ENCODE measurements around the gene NREP. TPM values are rescaled to one million over a fixed set of nuclear protein-coding genes. Genes with fewer than 3 reads are reported as not detected.

Gene NREP
- polyA plus RNA-seq, 2 donors = 4.6 to 7.5 TPM

- H3K36me3 ChIP-seq (ENCODE audit: control insufficient read depth in 2 of 2, insufficient read depth in 2 of 2, low read length in 1 of 2) = no peaks in the 10 kb centered on the region
- no peak overlapping the region for H3K27ac ChIP-seq (ENCODE audit: low read depth in 2 of 2, low read length in 1 of 2)
- no peaks in the 10 kb centered on the region for H3K4me1 ChIP-seq (ENCODE audit: control insufficient read depth in 2 of 2, insufficient read depth in 2 of 2, low read length in 1 of 2)
- H3K9me3 ChIP-seq (ENCODE audit: control insufficient read depth in 2 of 2, insufficient read depth in 1 of 2, low read depth in 1 of 2, low read length in 1 of 2) = no peaks in the 10 kb centered on the region
- no peaks in the 10 kb centered on the region for H3K27me3 ChIP-seq (ENCODE audit: control insufficient read depth in 1 of 2, insufficient read depth in 2 of 2, low read length in 2 of 2)
- WGBS, 2 donors = 39 to 44% methylated on average over 2 of the region's 2 CpGs
- no peak overlapping the region for H3K4me3 ChIP-seq (ENCODE audit: low read depth in 1 of 2, low read length in 2 of 2)
Observed at GRCh38 chr5:111743512-111743911, 13.5 kb downstream of the NREP start.

- Histone ChIP-seq H3K4me3 (ENCODE audit: low read depth in 1 of 2, low read length in 2 of 2) (no peak overlapping the region), H3K9me3 (ENCODE audit: control insufficient read depth in 2 of 2, insufficient read depth in 1 of 2, low read depth in 1 of 2, low read length in 1 of 2) (no peaks in the 10 kb centered on the region), H3K36me3 (ENCODE audit: control insufficient read depth in 2 of 2, insufficient read depth in 2 of 2, low read length in 1 of 2) (no peaks in the 10 kb centered on the region), H3K27ac (ENCODE audit: low read depth in 2 of 2, low read length in 1 of 2) (no peak overlapping the region), H3K4me1 (ENCODE audit: control insufficient read depth in 2 of 2, insufficient read depth in 2 of 2, low read length in 1 of 2) (no peaks in the 10 kb centered on the region), H3K27me3 (ENCODE audit: control insufficient read depth in 1 of 2, insufficient read depth in 2 of 2, low read length in 2 of 2) (no peaks in the 10 kb centered on the region)
- WGBS, 2 donors = 24 to 29% methylated on average over 10 of the region's 10 CpGs
Observed at GRCh38 chr5:111742177-111742994, 14.6 kb downstream of the NREP start.

- 58 to 63% methylated on average over 3 of the region's 3 CpGs for WGBS, 2 donors
- no peak overlapping the region for H3K27ac ChIP-seq (ENCODE audit: low read depth in 2 of 2, low read length in 1 of 2)
Observed at GRCh38 chr5:111741278-111741677, 15.7 kb downstream of the NREP start.

GRCh38 chr5:111739416-111739815 is 17.6 kb downstream of the NREP start:
- Histone ChIP-seq H3K27me3 (ENCODE audit: control insufficient read depth in 1 of 2, insufficient read depth in 2 of 2, low read length in 2 of 2) (no peaks in the 10 kb centered on the region), H3K4me1 (ENCODE audit: control insufficient read depth in 2 of 2, insufficient read depth in 2 of 2, low read length in 1 of 2) (no peaks in the 10 kb centered on the region), H3K36me3 (ENCODE audit: control insufficient read depth in 2 of 2, insufficient read depth in 2 of 2, low read length in 1 of 2) (no peaks in the 10 kb centered on the region), H3K27ac (ENCODE audit: low read depth in 2 of 2, low read length in 1 of 2) (no peak overlapping the region), H3K9me3 (ENCODE audit: control insufficient read depth in 2 of 2, insufficient read depth in 1 of 2, low read depth in 1 of 2, low read length in 1 of 2) (no peaks in the 10 kb centered on the region), H3K4me3 (ENCODE audit: low read depth in 1 of 2, low read length in 2 of 2) (no peak overlapping the region)
- 79 to 84% methylated on average over 3 of the region's 3 CpGs for WGBS, 2 donors

More at GRCh38 chr5:111741278-111741677, 15.7 kb downstream of the NREP start:
- H3K4me1 ChIP-seq (ENCODE audit: control insufficient read depth in 2 of 2, insufficient read depth in 2 of 2, low read length in 1 of 2) = no peaks in the 10 kb centered on the region
- H3K9me3 ChIP-seq (ENCODE audit: control insufficient read depth in 2 of 2, insufficient read depth in 1 of 2, low read depth in 1 of 2, low read length in 1 of 2) = no peaks in the 10 kb centered on the region
- H3K4me3 ChIP-seq (ENCODE audit: low read depth in 1 of 2, low read length in 2 of 2) = no peak overlapping the region
- H3K27me3 ChIP-seq (ENCODE audit: control insufficient read depth in 1 of 2, insufficient read depth in 2 of 2, low read length in 2 of 2) = no peaks in the 10 kb centered on the region
- no peaks in the 10 kb centered on the region for H3K36me3 ChIP-seq (ENCODE audit: control insufficient read depth in 2 of 2, insufficient read depth in 2 of 2, low read length in 1 of 2)

GRCh38 chr5:111738118-111738517 is 18.9 kb downstream of the NREP start:
- no peak overlapping the region for H3K27ac ChIP-seq (ENCODE audit: low read depth in 2 of 2, low read length in 1 of 2)
- WGBS, 2 donors = 70 to 77% methylated on average over 5 of the region's 5 CpGs
- no peaks in the 10 kb centered on the region for H3K27me3 ChIP-seq (ENCODE audit: control insufficient read depth in 1 of 2, insufficient read depth in 2 of 2, low read length in 2 of 2)
- no peak overlapping the region for H3K4me3 ChIP-seq (ENCODE audit: low read depth in 1 of 2, low read length in 2 of 2)
- no peaks in the 10 kb centered on the region for H3K36me3 ChIP-seq (ENCODE audit: control insufficient read depth in 2 of 2, insufficient read depth in 2 of 2, low read length in 1 of 2)
- no peaks in the 10 kb centered on the region for H3K9me3 ChIP-seq (ENCODE audit: control insufficient read depth in 2 of 2, insufficient read depth in 1 of 2, low read depth in 1 of 2, low read length in 1 of 2)
- no peaks in the 10 kb centered on the region for H3K4me1 ChIP-seq (ENCODE audit: control insufficient read depth in 2 of 2, insufficient read depth in 2 of 2, low read length in 1 of 2)

- no peaks in the 10 kb centered on the region for H3K9me3 ChIP-seq (ENCODE audit: control insufficient read depth in 2 of 2, insufficient read depth in 1 of 2, low read depth in 1 of 2, low read length in 1 of 2)
- 12 to 16% methylated on average over 1 of the region's 1 CpG for WGBS, 2 donors
- H3K27me3 ChIP-seq (ENCODE audit: control insufficient read depth in 1 of 2, insufficient read depth in 2 of 2, low read length in 2 of 2) = no peaks in the 10 kb centered on the region
- H3K4me1 ChIP-seq (ENCODE audit: control insufficient read depth in 2 of 2, insufficient read depth in 2 of 2, low read length in 1 of 2) = no peaks in the 10 kb centered on the region
- H3K27ac ChIP-seq (ENCODE audit: low read depth in 2 of 2, low read length in 1 of 2) = no peak overlapping the region
- no peak overlapping the region for H3K4me3 ChIP-seq (ENCODE audit: low read depth in 1 of 2, low read length in 2 of 2)
- H3K36me3 ChIP-seq (ENCODE audit: control insufficient read depth in 2 of 2, insufficient read depth in 2 of 2, low read length in 1 of 2) = no peaks in the 10 kb centered on the region
Observed at GRCh38 chr5:111737716-111738115, 19.3 kb downstream of the NREP start.

GRCh38 chr5:111735583-111736270 is 21.3 kb downstream of the NREP start:
- Histone ChIP-seq H3K4me1 (ENCODE audit: control insufficient read depth in 2 of 2, insufficient read depth in 2 of 2, low read length in 1 of 2) (no peaks in the 10 kb centered on the region), H3K27ac (ENCODE audit: low read depth in 2 of 2, low read length in 1 of 2) (no peak overlapping the region)
- 61 to 72% methylated on average over 8 of the region's 8 CpGs for WGBS, 2 donors

GRCh38 chr5:111734597-111734996 is 22.4 kb downstream of the NREP start:
- 63 to 77% methylated on average over 3 of the region's 3 CpGs for WGBS, 2 donors
- H3K27ac ChIP-seq (ENCODE audit: low read depth in 2 of 2, low read length in 1 of 2) = no peak overlapping the region

More at GRCh38 chr5:111735583-111736270, 21.3 kb downstream of the NREP start:
- Histone ChIP-seq H3K4me3 (ENCODE audit: low read depth in 1 of 2, low read length in 2 of 2) (no peak overlapping the region), H3K9me3 (ENCODE audit: control insufficient read depth in 2 of 2, insufficient read depth in 1 of 2, low read depth in 1 of 2, low read length in 1 of 2) (no peaks in the 10 kb centered on the region), H3K27me3 (ENCODE audit: control insufficient read depth in 1 of 2, insufficient read depth in 2 of 2, low read length in 2 of 2) (no peaks in the 10 kb centered on the region), H3K36me3 (ENCODE audit: control insufficient read depth in 2 of 2, insufficient read depth in 2 of 2, low read length in 1 of 2) (no peaks in the 10 kb centered on the region)

GRCh38 chr5:111734013-111734412 is 23.0 kb downstream of the NREP start:
- H3K36me3 ChIP-seq (ENCODE audit: control insufficient read depth in 2 of 2, insufficient read depth in 2 of 2, low read length in 1 of 2) = no peaks in the 10 kb centered on the region
- no peaks in the 10 kb centered on the region for H3K4me1 ChIP-seq (ENCODE audit: control insufficient read depth in 2 of 2, insufficient read depth in 2 of 2, low read length in 1 of 2)
- no peak overlapping the region for H3K4me3 ChIP-seq (ENCODE audit: low read depth in 1 of 2, low read length in 2 of 2)
- H3K9me3 ChIP-seq (ENCODE audit: control insufficient read depth in 2 of 2, insufficient read depth in 1 of 2, low read depth in 1 of 2, low read length in 1 of 2) = no peaks in the 10 kb centered on the region
- no peaks in the 10 kb centered on the region for H3K27me3 ChIP-seq (ENCODE audit: control insufficient read depth in 1 of 2, insufficient read depth in 2 of 2, low read length in 2 of 2)
- WGBS, 2 donors = 64 to 67% methylated on average over 5 of the region's 6 CpGs
- H3K27ac ChIP-seq (ENCODE audit: low read depth in 2 of 2, low read length in 1 of 2) = no peak overlapping the region

More at GRCh38 chr5:111734597-111734996, 22.4 kb downstream of the NREP start:
- Histone ChIP-seq H3K9me3 (ENCODE audit: control insufficient read depth in 2 of 2, insufficient read depth in 1 of 2, low read depth in 1 of 2, low read length in 1 of 2) (no peaks in the 10 kb centered on the region), H3K4me3 (ENCODE audit: low read depth in 1 of 2, low read length in 2 of 2) (no peak overlapping the region), H3K36me3 (ENCODE audit: control insufficient read depth in 2 of 2, insufficient read depth in 2 of 2, low read length in 1 of 2) (no peaks in the 10 kb centered on the region), H3K27me3 (ENCODE audit: control insufficient read depth in 1 of 2, insufficient read depth in 2 of 2, low read length in 2 of 2) (no peaks in the 10 kb centered on the region), H3K4me1 (ENCODE audit: control insufficient read depth in 2 of 2, insufficient read depth in 2 of 2, low read length in 1 of 2) (no peaks in the 10 kb centered on the region)

Data from esophagus (tissue), 2 donors.